GM12878 (cell line): ENCODE results near the gene CCR2. TPM values are rescaled to one million over a fixed set of nuclear protein-coding genes. Genes with fewer than 3 reads are reported as not detected.
"Not testable (repeated sequence)": the region's sequence is repeated elsewhere in the genome, so short reads cannot be mapped to it uniquely, and the experiment has no call there.

Experiments
- ATAC-seq: fragments of 200-7000 bp; cut with Tn5 transposase; 3 replicates; pipeline ENCODE4 v1.9.1; 2020; ENCODE audit warnings: mild to moderate bottlenecking, moderate library complexity
- BruUV-seq: library from RNA; stranded (reverse); fragments of 400-500 nt; replicated peaks from 2 replicates; lab custom pipeline; 2021; lab: Mats Ljungman, UMichigan
- CTCF ChIA-PET: fragments of 300-600 bp; sonication (Branson Sonifier 250); formaldehyde crosslinking; extraction: SDS; loops from one replicate; lab custom pipeline; 2021; ENCODE audit warnings: inconsistent platforms; lab: Yijun Ruan, JAX
- POLR2A ChIA-PET: fragments of 350-600 bp; formaldehyde crosslinking; extraction: SDS; loops from one replicate; lab custom pipeline; 2021; ENCODE audit warnings: inconsistent platforms; lab: Charles Lee
- RAD21 ChIA-PET: fragments of 300-600 bp; sonication (Branson Sonifier 250); formaldehyde crosslinking; loops from one replicate; lab custom pipeline; 2023; ENCODE audit warnings: antibody characterized with exemption; ENCODE audit not compliant: unreplicated experiment; lab: Charles Lee
- SMC1A ChIA-PET: fragments of 300-600 bp; sonication (Branson Sonifier 250); formaldehyde crosslinking; loops from one replicate; lab custom pipeline; 2023; ENCODE audit not compliant: unreplicated experiment, uncharacterized antibody; lab: Charles Lee
- DNase-seq: peaks from one replicate; pipeline ENCODE4 v3.0.0-alpha.2; 2011; ENCODE audit warnings: low read depth, low spot score
- FAIRE-seq: peaks from 3 replicates; lab custom pipeline; 2011; peaks lifted over from hg19 to GRCh38; lab: Jason Lieb, UNC
- H2AFZ ChIP-seq: 2 replicates; pipeline ENCODE4 v1.6.0; 2011; ENCODE audit warnings: low read depth, low read length, control low read depth; ENCODE audit not compliant: control insufficient read depth
- H3K27ac ChIP-seq: 2 replicates; pipeline ENCODE4 v1.5.1; 2011; ENCODE audit warnings: control low read depth; ENCODE audit not compliant: control insufficient read depth, insufficient read depth
- H3K27me3 ChIP-seq, 2 experiments: replicated peaks in 1 of 2; 2 replicates each; pipeline versions ENCODE4 v1.6.0 to v1.6.1; 2011; ENCODE audit warnings: low read length in 1 of 2; ENCODE audit not compliant: control insufficient read depth in 2 of 2, insufficient read depth in 2 of 2
- H3K36me3 ChIP-seq, 2 experiments: 2 replicates each; pipeline ENCODE4 v1.5.1; 2011; ENCODE audit warnings: low read length in 1 of 2; ENCODE audit not compliant: control insufficient read depth in 2 of 2, insufficient read depth in 2 of 2
- H3K4me1 ChIP-seq: 2 replicates; pipeline ENCODE4 v1.6.1; 2011; ENCODE audit warnings: mild to moderate bottlenecking, low read length, moderate library complexity, mixed read lengths; ENCODE audit not compliant: control insufficient read depth, insufficient read depth
- H3K4me2 ChIP-seq: 2 replicates; pipeline ENCODE4 v1.6.0; 2011; ENCODE audit warnings: control low read depth; ENCODE audit not compliant: control insufficient read depth, insufficient read depth
- H3K4me3 ChIP-seq: fragments of 200-600 bp; sonication (generic); 2 replicates; pipeline ENCODE4 v1.5.1; 2016
- H3K79me2 ChIP-seq: 2 replicates; pipeline ENCODE4 v1.6.0; 2011; ENCODE audit warnings: low read length; ENCODE audit not compliant: control insufficient read depth, insufficient read depth
- H3K9ac ChIP-seq: 2 replicates; pipeline ENCODE4 v1.8.0; 2011; ENCODE audit warnings: low read length, control low read depth, mixed read lengths; ENCODE audit not compliant: control insufficient read depth, insufficient read depth
- H3K9me3 ChIP-seq: replicated peaks from 3 replicates; pipeline ENCODE4 v1.5.1; 2011; ENCODE audit warnings: mild to moderate bottlenecking, low read length; ENCODE audit not compliant: control insufficient read depth, insufficient read depth
- H4K20me1 ChIP-seq: 2 replicates; pipeline ENCODE4 v1.6.0; 2011; ENCODE audit not compliant: control insufficient read depth, insufficient read depth
- CHD4 ChIP-seq: fragments of 200-600 bp; sonication (generic); IDR thresholded peaks from 2 replicates; pipeline ENCODE4 v1.6.1; 2016; ENCODE audit warnings: mild to moderate bottlenecking
- FOXK2 ChIP-seq: fragments of 450-650 bp; IDR thresholded peaks from 2 replicates; pipeline ENCODE4 v1.6.1; 2017; ENCODE audit warnings: mild to moderate bottlenecking, moderate library complexity
- KDM1A ChIP-seq: fragments of 200-600 bp; sonication (generic); IDR thresholded peaks from 2 replicates; pipeline ENCODE4 v1.6.1; 2016; ENCODE audit warnings: borderline replicate concordance
- RUNX3 ChIP-seq: IDR thresholded peaks from 2 replicates; pipeline ENCODE4 v1.6.1; 2012; ENCODE audit warnings: low read length, inconsistent platforms
- WGBS: methylation state at CpG from one replicate; pipeline ENCODE4 v1.1.6; 2016; ENCODE audit warnings: low lambda C conversion rate; ENCODE audit not compliant: insufficient replicate concordance, insufficient coverage; ENCODE audit errors: missing lambda C conversion rate; 5-methylcytosine and 5-hydroxymethylcytosine counted together
- in situ Hi-C: fragments of 300-500 bp; cut with MboI; formaldehyde crosslinking; loops from 9 replicates; pipeline ENCODE4 v1.14.3; 2018; ENCODE audit warnings: mixed read lengths
- intact Hi-C: fragments of 100-400 bp; cut with micrococcal nuclease; formaldehyde crosslinking; loops from one replicate; pipeline ENCODE4 v1.14.2; 2022; ENCODE audit not compliant: unreplicated experiment
- polyA plus RNA-seq, 11 experiments: library from polyadenylated mRNA; depleted of rRNA in 4 of 11; unstranded in 6 of 11; stranded (reverse) in 5 of 11; fragments of >200 nt; fragmentation: Nextera tagmentation in 4 of 11; fragmentation: Illumina TruSeq in 1 of 11; extraction: Ambion mirVana in 4 of 11; extraction: Trizol in 1 of 11; gene quantifications; 1 replicate in 1 of 11; 2 replicates in 10 of 11; pipeline versions ENCODE4 v1.2.1 to v1.2.3, GENCODE V29; 2011 to 2016; ENCODE audit warnings: inconsistent platforms in 2 of 11, missing spikeins in 2 of 11, low read depth in 1 of 11
- total RNA-seq, 4 experiments: library from RNA; depleted of rRNA in 3 of 4; stranded (reverse); fragments of >200 nt in 3 of 4; fragmentation: Illumina TruSeq in 1 of 4; extraction: Trizol in 1 of 4; gene quantifications; 2 replicates each; pipeline versions ENCODE4 v1.2.1 to v1.2.3, GENCODE V29; 2013 to 2021

CCR2 gene
- total and polyA plus RNA-seq, 10 of the 15 experiments (the other 5 are each of a cell fraction or from before 2014, with no cell fraction given): 1.9 to 4.7 (median 3.5) TPM; not detected in 1

- TF ChIP-seq FOXK2 (no peak), CHD4 (no peak), RUNX3 (no peak), KDM1A (no peak)
- DNase-seq (no peak), FAIRE-seq (no peak), ATAC-seq (no peak)
- Histone ChIP-seq H3K36me3 (no peaks in the 10 kb centered on the region), H2AFZ (no peak overlapping the region), H4K20me1 (no peaks in the 10 kb centered on the region), H3K4me3 (no peak overlapping the region), H3K27me3 (no peaks in the 10 kb centered on the region), H3K9me3 (peaks cover 14% of the 10 kb centered on the region), H3K4me2 (no peak overlapping the region), H3K9ac (no peak overlapping the region), H3K4me1 (peaks cover 15% of the 10 kb centered on the region), H3K27ac (no peak overlapping the region), H3K79me2 (no peaks in the 10 kb centered on the region)
- ChIA-PET CTCF (interaction anchor here (1.6 kb wide), 1 partner anchor 49 kb away, joined by 4 read pairs; no protein-coding TSS in a partner anchor), RAD21 (no interaction called here), SMC1A (interaction anchor here (2.1 kb wide), 1 partner anchor 26 kb away, joined by 5 read pairs; no protein-coding TSS in a partner anchor), POLR2A (interaction anchor here (0.7 kb wide), 1 partner anchor 21 kb away, joined by 3 read pairs; no protein-coding TSS in a partner anchor)
- no TSS peak for BruUV-seq
- 28% methylated on average over 1 of the region's 1 CpG for WGBS
- in situ Hi-C loops: no loop called here
- intact Hi-C loops: no loop called here
Measured at GRCh38 chr3:46325645-46326300, 28.1 kb upstream of the CCR2 start.

- H4K20me1 ChIP-seq, H2AFZ ChIP-seq, CTCF ChIA-PET, H3K36me3 ChIP-seq, POLR2A ChIA-PET, H3K4me1 ChIP-seq, BruUV-seq, H3K9ac ChIP-seq, H3K27me3 ChIP-seq, ATAC-seq, RAD21 ChIA-PET, H3K4me2 ChIP-seq, in situ Hi-C loops, FAIRE-seq, H3K4me3 ChIP-seq, H3K27ac ChIP-seq, H3K79me2 ChIP-seq, H3K9me3 ChIP-seq, intact Hi-C loops, DNase-seq: not testable (repeated sequence)
- SMC1A ChIA-PET: interaction anchor here (0.6 kb wide), 1 partner anchor 647 kb away, joined by 3 read pairs; no protein-coding TSS in a partner anchor
- WGBS: 94% methylated on average over 3 of the region's 3 CpGs
Measured at GRCh38 chr3:46330676-46331075, 23.2 kb upstream of the CCR2 start.
